ENCODE results near the gene PTPRG.

GRCh38 chr3:61893840-61894566, 332.6 kb downstream of the PTPRG start:
- no peak for TF ChIP-seq POLR2A (IDR thresholded peaks at IDR 0.05)
- TF ChIP-seq, protein P1, sequence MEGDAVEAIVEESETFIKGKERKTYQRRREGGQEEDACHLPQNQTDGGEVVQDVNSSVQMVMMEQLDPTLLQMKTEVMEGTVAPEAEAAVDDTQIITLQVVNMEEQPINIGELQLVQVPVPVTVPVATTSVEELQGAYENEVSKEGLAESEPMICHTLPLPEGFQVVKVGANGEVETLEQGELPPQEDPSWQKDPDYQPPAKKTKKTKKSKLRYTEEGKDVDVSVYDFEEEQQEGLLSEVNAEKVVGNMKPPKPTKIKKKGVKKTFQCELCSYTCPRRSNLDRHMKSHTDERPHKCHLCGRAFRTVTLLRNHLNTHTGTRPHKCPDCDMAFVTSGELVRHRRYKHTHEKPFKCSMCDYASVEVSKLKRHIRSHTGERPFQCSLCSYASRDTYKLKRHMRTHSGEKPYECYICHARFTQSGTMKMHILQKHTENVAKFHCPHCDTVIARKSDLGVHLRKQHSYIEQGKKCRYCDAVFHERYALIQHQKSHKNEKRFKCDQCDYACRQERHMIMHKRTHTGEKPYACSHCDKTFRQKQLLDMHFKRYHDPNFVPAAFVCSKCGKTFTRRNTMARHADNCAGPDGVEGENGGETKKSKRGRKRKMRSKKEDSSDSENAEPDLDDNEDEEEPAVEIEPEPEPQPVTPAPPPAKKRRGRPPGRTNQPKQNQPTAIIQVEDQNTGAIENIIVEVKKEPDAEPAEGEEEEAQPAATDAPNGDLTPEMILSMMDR (IDR thresholded peaks at IDR 0.05) = no peak

Data from body of pancreas (tissue), 4 donors.